ENCODE measurements around the gene SPNS2. TPM values are rescaled to one million over a fixed set of nuclear protein-coding genes. Genes with fewer than 3 reads are reported as not detected.

The SPNS2 gene
- total and polyA plus RNA-seq, 2 donors (not counting 1 experiment from before 2014, with no cell fraction given) = 0.17 TPM; not detected in 1

GRCh38 chr17:4535667-4536258 lies 37.1 kb downstream of the SPNS2 start:
- no peak for TF ChIP-seq CTCF (conservative IDR thresholded peaks at IDR 0.05 in 1 of 2, IDR thresholded peaks at IDR 0.05 in 1 of 2; ENCODE audit: low read depth in 1 of 2, low read length in 2 of 2)
- TF ChIP-seq EZH2 (IDR thresholded peaks at IDR 0.05; ENCODE audit: low read length, missing control alignments) = no peak
- H3K4me1 ChIP-seq (ENCODE audit: control insufficient read depth, extremely low read depth, insufficient read depth, low read length) = no peaks in the 10 kb centered on the region
- H3K9ac ChIP-seq (ENCODE audit: insufficient read depth, low read length) = no peak overlapping the region

GRCh38 chr17:4536259-4536741 lies 37.6 kb downstream of the SPNS2 start:
- H4K20me1 ChIP-seq (ENCODE audit: control insufficient read depth, extremely low read depth, insufficient read depth, low read length) = no peaks in the 10 kb centered on the region
- H3K27me3 ChIP-seq (ENCODE audit: control insufficient read depth, insufficient read depth, low read length) = no peaks in the 10 kb centered on the region
- no peak overlapping the region for H3K4me2 ChIP-seq (ENCODE audit: extremely low read depth, insufficient read depth, low read length)
- TF ChIP-seq EZH2 (IDR thresholded peaks at IDR 0.05; ENCODE audit: low read length, missing control alignments) = no peak
- TF ChIP-seq CTCF (conservative IDR thresholded peaks at IDR 0.05 in 1 of 2, IDR thresholded peaks at IDR 0.05 in 1 of 2; ENCODE audit: low read depth in 1 of 2, low read length in 2 of 2) = no peak
- no peak overlapping the region for H3K27ac ChIP-seq (ENCODE audit: insufficient read depth, low read length)
- H3K36me3 ChIP-seq (ENCODE audit: control insufficient read depth, insufficient read depth, low read length) = peaks cover 6% of the 10 kb centered on the region
- H3K9me3 ChIP-seq (ENCODE audit: control insufficient read depth, insufficient read depth, low read depth, low read length) = no peaks in the 10 kb centered on the region
- no peak overlapping the region for H2AFZ ChIP-seq (ENCODE audit: low read length)
- no peak overlapping the region for H3K9ac ChIP-seq (ENCODE audit: insufficient read depth, low read length)
- H3K79me2 ChIP-seq (ENCODE audit: control insufficient read depth, insufficient read depth, low read length) = no peaks in the 10 kb centered on the region
- DNase-seq (ENCODE audit: low read depth in 2 of 2) = peak in 1 of 2 donors; percentile 32
- H3K4me1 ChIP-seq (ENCODE audit: control insufficient read depth, extremely low read depth, insufficient read depth, low read length) = no peaks in the 10 kb centered on the region
- no peak overlapping the region for H3K4me3 ChIP-seq (replicated peaks in 1 of 4; ENCODE audit: control extremely low read depth in 1 of 4, insufficient read depth in 1 of 4, low read depth in 3 of 4, low read length in 4 of 4)

More at GRCh38 chr17:4535667-4536258, 37.1 kb downstream of the SPNS2 start:
- peaks cover 4% of the 10 kb centered on the region for H3K36me3 ChIP-seq (ENCODE audit: control insufficient read depth, insufficient read depth, low read length)
- H3K27ac ChIP-seq (ENCODE audit: insufficient read depth, low read length) = no peak overlapping the region
- no peak for DNase-seq (ENCODE audit: low read depth in 2 of 2)
- H2AFZ ChIP-seq (ENCODE audit: low read length) = no peak overlapping the region
- H4K20me1 ChIP-seq (ENCODE audit: control insufficient read depth, extremely low read depth, insufficient read depth, low read length) = no peaks in the 10 kb centered on the region
- H3K79me2 ChIP-seq (ENCODE audit: control insufficient read depth, insufficient read depth, low read length) = no peaks in the 10 kb centered on the region
- no peaks in the 10 kb centered on the region for H3K27me3 ChIP-seq (ENCODE audit: control insufficient read depth, insufficient read depth, low read length)
- no peak overlapping the region for H3K4me3 ChIP-seq (replicated peaks in 1 of 4; ENCODE audit: control extremely low read depth in 1 of 4, insufficient read depth in 1 of 4, low read depth in 3 of 4, low read length in 4 of 4)
- H3K9me3 ChIP-seq (ENCODE audit: control insufficient read depth, insufficient read depth, low read depth, low read length) = no peaks in the 10 kb centered on the region
- H3K4me2 ChIP-seq (ENCODE audit: extremely low read depth, insufficient read depth, low read length) = no peak overlapping the region

GRCh38 chr17:4536742-4537411 lies 38.2 kb downstream of the SPNS2 start:
- DNase-seq (ENCODE audit: low read depth in 2 of 2) = peak in 1 of 2 donors; percentile 12
- H3K36me3 ChIP-seq (ENCODE audit: control insufficient read depth, insufficient read depth, low read length) = peaks cover 11% of the 10 kb centered on the region
- H3K27me3 ChIP-seq (ENCODE audit: control insufficient read depth, insufficient read depth, low read length) = no peaks in the 10 kb centered on the region
- no peaks in the 10 kb centered on the region for H3K9me3 ChIP-seq (ENCODE audit: control insufficient read depth, insufficient read depth, low read depth, low read length)
- H3K27ac ChIP-seq (ENCODE audit: insufficient read depth, low read length) = no peak overlapping the region
- no peaks in the 10 kb centered on the region for H4K20me1 ChIP-seq (ENCODE audit: control insufficient read depth, extremely low read depth, insufficient read depth, low read length)
- no peak overlapping the region for H3K9ac ChIP-seq (ENCODE audit: insufficient read depth, low read length)
- H3K4me3 ChIP-seq (replicated peaks in 1 of 4; ENCODE audit: control extremely low read depth in 1 of 4, insufficient read depth in 1 of 4, low read depth in 3 of 4, low read length in 4 of 4) = no peak overlapping the region
- no peak for TF ChIP-seq EZH2 (IDR thresholded peaks at IDR 0.05; ENCODE audit: low read length, missing control alignments)
- TF ChIP-seq CTCF (conservative IDR thresholded peaks at IDR 0.05 in 1 of 2, IDR thresholded peaks at IDR 0.05 in 1 of 2; ENCODE audit: low read depth in 1 of 2, low read length in 2 of 2) = no peak
- H3K4me1 ChIP-seq (ENCODE audit: control insufficient read depth, extremely low read depth, insufficient read depth, low read length) = no peaks in the 10 kb centered on the region
- no peak overlapping the region for H3K4me2 ChIP-seq (ENCODE audit: extremely low read depth, insufficient read depth, low read length)
- H2AFZ ChIP-seq (ENCODE audit: low read length) = no peak overlapping the region
- H3K79me2 ChIP-seq (ENCODE audit: control insufficient read depth, insufficient read depth, low read length) = no peaks in the 10 kb centered on the region
